Vagina (tissue), 2 donors: ENCODE results near the gene NPR2. TPM values are rescaled to one million over a fixed set of nuclear protein-coding genes. Genes with fewer than 3 reads are reported as not detected.

ENCODE experiments used
- DNase-seq, 2 donors: peaks; one replicate each; pipeline ENCODE4 v3.0.0-alpha.2; 2017; ENCODE audit errors: extremely low spot score in 2 of 2
- H3K27ac ChIP-seq: fragments of 200-600 bp; sonication (generic); one replicate; pipeline ENCODE4 v1.5.1; 2019
- H3K27me3 ChIP-seq: fragments of 200-600 bp; sonication (generic); one replicate; pipeline ENCODE4 v1.5.1; 2019
- H3K36me3 ChIP-seq, 2 donors: fragments of 200-600 bp; sonication (generic); one replicate each; pipeline ENCODE4 v1.5.1; 2017 to 2019
- H3K4me1 ChIP-seq: fragments of 200-600 bp; sonication (generic); one replicate; pipeline ENCODE4 v1.5.1; 2019
- H3K4me3 ChIP-seq, 2 donors: fragments of 200-600 bp; sonication (generic); 1 replicate in 1 of 2; 2 replicates in 1 of 2; pipeline ENCODE4 v1.5.1; 2016 to 2019
- H3K9me3 ChIP-seq: fragments of 200-600 bp; sonication (generic); one replicate; pipeline ENCODE4 v1.5.1; 2019
- POLR2A ChIP-seq, 2 donors: fragments of 450-650 bp; IDR thresholded peaks; one replicate each; pipeline ENCODE4 v1.6.1; 2017; ENCODE audit warnings: antibody characterized with exemption in 2 of 2, mild to moderate bottlenecking in 2 of 2, moderate library complexity in 2 of 2
- POLR2AphosphoS5 ChIP-seq, 2 donors: sonication (generic); formaldehyde crosslinking; IDR thresholded peaks; one replicate each; pipeline ENCODE4 v1.9.0; 2017; ENCODE audit warnings: antibody characterized with exemption in 2 of 2, mild to moderate bottlenecking in 2 of 2, low read depth in 1 of 2; ENCODE audit not compliant: insufficient read depth in 1 of 2
- intact Hi-C: fragments of 100-400 bp; cut with DNase I; formaldehyde crosslinking; loops from one replicate; pipeline ENCODE4 v1.15.1; 2023
- total RNA-seq: library from RNA; depleted of rRNA; stranded (reverse); fragments of >200 nt; gene quantifications from one replicate; pipeline ENCODE4 v1.2.3, GENCODE V29; 2016
- TF ChIP-seq, protein P1 (sequence below), 3 experiments: fragments of 450-650 bp in 2 of 3; fragments of 200-600 bp in 1 of 3; sonication (generic) in 1 of 3; IDR thresholded peaks; one replicate each; pipeline ENCODE4 v1.5.1; 2017 to 2019; ENCODE audit warnings: antibody characterized with exemption in 3 of 3, mild to moderate bottlenecking in 2 of 3, moderate library complexity in 2 of 3

The NPR2 gene
- total RNA-seq, 1 donor from 2014 or later = 17.2 TPM

DNA sequence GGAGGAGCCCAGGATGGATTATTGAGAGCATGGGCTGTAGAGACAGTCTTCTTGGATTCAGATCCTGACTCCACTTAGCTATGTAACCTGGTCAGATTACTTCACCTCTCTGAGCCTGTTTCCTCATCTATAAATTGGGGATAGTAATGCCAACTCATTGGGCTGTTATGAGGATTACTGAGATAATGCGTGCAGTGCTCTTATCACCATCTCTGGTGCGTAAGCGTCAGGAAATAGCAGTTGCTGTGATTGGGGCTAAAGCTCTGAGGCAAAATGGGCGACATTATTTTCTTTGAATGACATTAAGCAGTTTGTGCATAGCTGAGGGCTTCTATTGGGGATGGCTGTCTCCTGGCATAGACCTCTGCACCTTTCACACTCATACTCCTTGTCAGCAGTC is 36.3 kb upstream of the NPR2 start:
- intact Hi-C loops = loop anchor here (10.0 kb wide), 1 partner anchor 1440 kb away; no protein-coding TSS in a partner anchor
- H3K4me3 ChIP-seq = no peak overlapping the region
- H3K27me3 ChIP-seq = no peaks in the 10 kb centered on the region
- TF ChIP-seq POLR2A (IDR thresholded peaks at IDR 0.05) = no peak
- TF ChIP-seq, protein P1, sequence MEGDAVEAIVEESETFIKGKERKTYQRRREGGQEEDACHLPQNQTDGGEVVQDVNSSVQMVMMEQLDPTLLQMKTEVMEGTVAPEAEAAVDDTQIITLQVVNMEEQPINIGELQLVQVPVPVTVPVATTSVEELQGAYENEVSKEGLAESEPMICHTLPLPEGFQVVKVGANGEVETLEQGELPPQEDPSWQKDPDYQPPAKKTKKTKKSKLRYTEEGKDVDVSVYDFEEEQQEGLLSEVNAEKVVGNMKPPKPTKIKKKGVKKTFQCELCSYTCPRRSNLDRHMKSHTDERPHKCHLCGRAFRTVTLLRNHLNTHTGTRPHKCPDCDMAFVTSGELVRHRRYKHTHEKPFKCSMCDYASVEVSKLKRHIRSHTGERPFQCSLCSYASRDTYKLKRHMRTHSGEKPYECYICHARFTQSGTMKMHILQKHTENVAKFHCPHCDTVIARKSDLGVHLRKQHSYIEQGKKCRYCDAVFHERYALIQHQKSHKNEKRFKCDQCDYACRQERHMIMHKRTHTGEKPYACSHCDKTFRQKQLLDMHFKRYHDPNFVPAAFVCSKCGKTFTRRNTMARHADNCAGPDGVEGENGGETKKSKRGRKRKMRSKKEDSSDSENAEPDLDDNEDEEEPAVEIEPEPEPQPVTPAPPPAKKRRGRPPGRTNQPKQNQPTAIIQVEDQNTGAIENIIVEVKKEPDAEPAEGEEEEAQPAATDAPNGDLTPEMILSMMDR (IDR thresholded peaks at IDR 0.05) = no peak
- TF ChIP-seq POLR2AphosphoS5 (IDR thresholded peaks at IDR 0.05; ENCODE audit: insufficient read depth in 1 of 2, low read depth in 1 of 2) = no peak
- H3K9me3 ChIP-seq = no peaks in the 10 kb centered on the region
- no peak overlapping the region for H3K27ac ChIP-seq
- no peak for DNase-seq
- peaks cover 29% of the 10 kb centered on the region for H3K4me1 ChIP-seq
- H3K36me3 ChIP-seq = peaks cover 0 to 40% of the 10 kb centered on the region in 2 donors

DNA sequence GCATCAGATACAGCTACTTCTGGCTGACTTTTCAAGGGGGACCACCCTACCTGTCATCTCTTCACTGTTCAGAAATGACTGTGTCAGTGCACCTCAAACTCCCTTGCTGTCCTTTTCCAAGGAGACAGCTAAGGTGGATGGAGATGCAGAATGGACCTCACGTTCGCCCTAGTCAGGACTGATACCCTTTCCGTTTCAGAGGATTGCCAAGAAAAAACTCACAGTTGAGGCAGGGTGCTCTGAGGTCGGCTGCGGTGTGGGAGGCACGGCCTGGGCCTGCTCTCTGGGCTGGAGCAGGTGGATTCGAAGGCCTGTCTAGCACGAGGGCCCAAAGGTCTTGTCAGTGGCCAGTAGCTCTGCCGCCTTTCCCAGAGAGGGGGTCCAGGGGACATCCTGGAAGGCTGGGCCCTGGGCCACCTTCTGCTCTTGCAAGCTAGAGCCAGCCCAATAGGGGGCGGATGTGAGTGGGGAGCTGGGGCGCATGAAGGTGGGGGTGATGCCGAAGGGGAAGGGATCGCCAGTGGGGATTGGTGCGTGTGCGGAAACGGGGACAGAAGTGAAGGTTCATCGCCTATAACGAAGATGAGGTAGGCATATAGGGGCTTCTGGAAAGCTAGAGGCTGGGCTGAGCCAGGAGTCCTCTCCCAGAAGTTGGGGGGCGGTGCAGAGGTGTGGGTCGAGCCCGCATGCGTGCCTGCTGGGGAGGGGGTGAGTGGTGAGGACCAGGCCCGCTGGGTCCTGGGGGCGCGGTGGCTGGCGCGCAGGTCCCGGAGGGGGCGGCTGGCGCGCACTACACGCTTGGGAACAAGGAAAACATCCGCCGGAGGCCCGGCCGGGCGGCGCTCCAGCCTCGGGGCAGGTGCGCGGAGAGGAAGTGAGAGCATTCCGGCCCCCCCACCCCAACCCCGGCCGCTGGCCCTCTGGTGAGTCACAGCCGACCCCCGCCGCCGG is 34.8 kb upstream of the NPR2 start:
- peaks cover 23% of the 10 kb centered on the region for H3K4me1 ChIP-seq
- peak overlapping the region; percentile 70 for H3K27ac ChIP-seq
- peak overlapping the region; percentile 47 to 53 for H3K4me3 ChIP-seq
- intact Hi-C loops = loop anchor here (10.0 kb wide), 1 partner anchor 1438 kb away; no protein-coding TSS in a partner anchor
- no peak for DNase-seq
- H3K27me3 ChIP-seq = no peaks in the 10 kb centered on the region
- TF ChIP-seq, protein P1 (IDR thresholded peaks at IDR 0.05) = peak in 1 of 3 experiments; percentile 32
- TF ChIP-seq POLR2A (IDR thresholded peaks at IDR 0.05) = no peak
- no peaks in the 10 kb centered on the region for H3K9me3 ChIP-seq
- peaks cover 0 to 29% of the 10 kb centered on the region in 2 donors for H3K36me3 ChIP-seq

DNA sequence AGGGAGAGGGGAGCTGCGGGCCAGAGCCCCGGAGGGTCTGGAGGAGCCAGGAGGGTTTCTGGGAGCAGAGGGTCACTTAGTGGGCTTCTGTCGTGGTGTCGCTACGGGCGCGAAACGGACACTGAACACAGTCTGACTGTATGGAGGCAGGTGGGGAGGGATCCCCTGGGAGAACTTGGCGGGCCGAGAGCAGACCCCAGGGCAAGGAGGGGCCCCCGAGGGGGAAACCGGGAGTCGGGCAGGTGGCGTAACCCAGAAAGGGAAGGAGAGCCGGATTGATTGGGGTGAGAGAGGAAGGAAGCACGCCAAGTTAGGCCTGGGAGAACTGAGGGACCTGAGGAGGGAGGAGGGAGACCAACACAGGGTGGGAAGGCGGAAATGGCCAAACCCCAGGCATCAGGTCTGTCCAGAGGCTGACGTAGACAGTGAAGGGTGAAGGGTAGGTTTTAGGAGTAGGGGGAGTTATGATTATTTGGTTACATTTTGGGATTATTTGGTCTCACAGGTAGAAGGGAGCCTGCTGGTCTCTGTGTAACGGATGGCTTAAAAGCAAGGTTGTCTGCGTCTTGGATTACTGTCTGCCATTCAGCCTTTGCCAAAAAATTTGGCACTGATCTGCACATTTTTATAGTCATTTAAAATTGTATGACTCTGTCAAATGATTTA is 34.0 kb upstream of the NPR2 start:
- H3K9me3 ChIP-seq = no peaks in the 10 kb centered on the region
- peaks cover 0 to 21% of the 10 kb centered on the region in 2 donors for H3K36me3 ChIP-seq
- peaks cover 23% of the 10 kb centered on the region for H3K4me1 ChIP-seq
- DNase-seq = no peak
- H3K27me3 ChIP-seq = no peaks in the 10 kb centered on the region
- H3K4me3 ChIP-seq = peak overlapping the region; percentile 47 to 53
- intact Hi-C loops = loop anchor here (10.0 kb wide), 1 partner anchor 1437 kb away; no protein-coding TSS in a partner anchor
- TF ChIP-seq, protein P1 (IDR thresholded peaks at IDR 0.05) = no peak
- peak in 1 of 2 donors; percentile 59 for TF ChIP-seq POLR2AphosphoS5 (IDR thresholded peaks at IDR 0.05; ENCODE audit: insufficient read depth in 1 of 2, low read depth in 1 of 2)
- TF ChIP-seq POLR2A (IDR thresholded peaks at IDR 0.05) = no peak
- H3K27ac ChIP-seq = peak overlapping the region; percentile 70

DNA sequence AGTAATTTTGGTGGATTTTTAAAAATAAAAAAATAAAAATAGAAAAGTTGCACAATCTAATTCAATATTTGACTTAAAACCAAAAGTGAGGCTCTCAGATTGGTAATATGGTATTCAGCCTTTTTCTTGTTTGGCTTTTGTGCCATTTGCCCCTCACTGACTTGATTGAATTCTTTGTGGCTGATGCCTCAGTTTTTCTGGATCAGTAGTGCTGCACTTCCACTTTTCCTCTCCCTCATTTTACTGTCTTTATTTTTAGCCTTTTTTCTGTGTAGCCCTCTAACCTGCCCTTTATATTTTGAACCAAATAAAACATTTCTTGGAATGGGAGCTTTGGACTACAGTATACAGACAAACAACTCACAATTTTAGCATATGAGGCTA is 33.5 kb upstream of the NPR2 start:
- H3K27me3 ChIP-seq = no peaks in the 10 kb centered on the region
- DNase-seq = no peak
- H3K9me3 ChIP-seq = no peaks in the 10 kb centered on the region
- no peak overlapping the region for H3K27ac ChIP-seq
- intact Hi-C loops = loop anchor here (10.0 kb wide), 1 partner anchor 1437 kb away; no protein-coding TSS in a partner anchor
- H3K36me3 ChIP-seq = peaks cover 0 to 16% of the 10 kb centered on the region in 2 donors
- H3K4me1 ChIP-seq = peaks cover 23% of the 10 kb centered on the region
- TF ChIP-seq POLR2AphosphoS5 (IDR thresholded peaks at IDR 0.05; ENCODE audit: insufficient read depth in 1 of 2, low read depth in 1 of 2) = no peak
- TF ChIP-seq, protein P1 (IDR thresholded peaks at IDR 0.05) = no peak
- TF ChIP-seq POLR2A (IDR thresholded peaks at IDR 0.05) = no peak
- H3K4me3 ChIP-seq = no peak overlapping the region
